ENCODE data around the gene BTN3A1. TPM values are rescaled to one million over a fixed set of nuclear protein-coding genes. Genes with fewer than 3 reads are reported as not detected.

BTN3A1 gene
- total RNA-seq (ENCODE audit: low replicate concordance) = 12.9 and 67.2 TPM in 2 replicates

GRCh38 chr6:26401987-26402658, at the start of gene BTN3A1:
TSS of gene BTN3A1 (plus strand) at chr6:26402275. CDS start at chr6:26405564, 3,289 bp downstream.

GRCh38 chr6:26457806-26458688, 56.0 kb downstream of the BTN3A1 start, which contains the start of gene BTN2A1:
TSS of gene BTN2A1 (plus strand) at chr6:26457955. CDS start at chr6:26458637, 682 bp downstream.

Other genes starting within 250 kb of the BTN3A1 start
- gene BTN3A2, start 37.1 kb upstream of the BTN3A1 start, total RNA-seq (ENCODE audit: low replicate concordance) = 24.1 and 128 TPM in 2 replicates
- gene BTN2A2, start 19.2 kb upstream of the BTN3A1 start, total RNA-seq (ENCODE audit: low replicate concordance) = 9.2 and 12.8 TPM in 2 replicates
- 12.6 and 60.5 TPM in 2 replicates for gene BTN3A3, start 38.2 kb downstream of the BTN3A1 start, total RNA-seq (ENCODE audit: low replicate concordance)
- 10.2 and 10.8 TPM in 2 replicates for gene BTN2A1, start 55.7 kb downstream of the BTN3A1 start, total RNA-seq (ENCODE audit: low replicate concordance)
- gene BTN1A1, start 98.0 kb downstream of the BTN3A1 start, total RNA-seq (ENCODE audit: low replicate concordance) = not detected in 2 replicates
- 32.6 and 70.1 TPM in 2 replicates for gene HMGN4, start 136.1 kb downstream of the BTN3A1 start, total RNA-seq (ENCODE audit: low replicate concordance)
- 10.5 and 14.0 TPM in 2 replicates for gene ABT1, start 194.7 kb downstream of the BTN3A1 start, total RNA-seq (ENCODE audit: low replicate concordance)